Ectodermal cell (in vitro differentiated cells): Measurements from ENCODE around the gene TMEM132D.

Source experiments
- H3K27ac ChIP-seq: 2 replicates; pipeline ENCODE4 v1.7.0; 2013; ENCODE audit warnings: mild to moderate bottlenecking, low read depth, low read length; ENCODE audit not compliant: insufficient read depth, poor library complexity, severe bottlenecking
- H3K27me3 ChIP-seq: 2 replicates; pipeline ENCODE4 v1.7.0; 2013; ENCODE audit warnings: mild to moderate bottlenecking, low read length; ENCODE audit not compliant: insufficient read depth, control insufficient read depth, poor library complexity, severe bottlenecking
- H3K36me3 ChIP-seq: one replicate; pipeline ENCODE4 v1.7.0; 2013; ENCODE audit warnings: low read length; ENCODE audit not compliant: control insufficient read depth, insufficient read depth
- H3K4me1 ChIP-seq: one replicate; pipeline ENCODE4 v1.7.0; 2013; ENCODE audit warnings: low read length; ENCODE audit not compliant: control insufficient read depth, insufficient read depth
- H3K4me3 ChIP-seq: 2 replicates; pipeline ENCODE4 v1.7.0; 2013; ENCODE audit warnings: low read depth, low read length, control low read depth; ENCODE audit not compliant: insufficient read depth
- H3K9me3 ChIP-seq: 2 replicates; pipeline ENCODE4 v1.7.0; 2013; ENCODE audit warnings: mild to moderate bottlenecking, low read length, moderate library complexity; ENCODE audit not compliant: control insufficient read depth
- WGBS, 2 experiments: methylation state at CpG; one replicate each; pipeline ENCODE4 v1.1.7; 2013; ENCODE audit warnings: missing lambda C conversion rate in 2 of 2; 5-methylcytosine and 5-hydroxymethylcytosine counted together

TMEM132D gene

DNA sequence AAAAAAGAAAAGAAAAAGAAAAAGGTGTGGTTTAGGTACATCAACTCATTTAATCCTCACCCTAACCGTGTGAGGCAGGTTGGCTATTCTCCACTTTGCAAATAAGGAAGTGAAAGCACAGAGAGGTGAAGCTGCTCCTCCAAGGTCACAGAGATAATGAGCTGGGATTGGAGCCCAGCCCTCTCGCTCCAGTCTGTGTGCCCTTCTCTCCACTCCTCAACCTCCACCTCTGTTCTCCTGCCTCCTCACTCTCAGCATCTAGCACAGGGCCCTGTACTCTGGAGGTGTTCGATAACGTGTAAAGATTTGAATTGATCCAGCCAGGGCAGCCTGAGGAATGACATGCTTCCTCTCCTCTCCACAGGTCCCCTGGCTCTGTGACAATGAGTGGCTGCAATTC, 502.3 kb downstream of the TMEM132D start:
- no peaks in the 10 kb centered on the region for H3K36me3 ChIP-seq
- H3K4me1 ChIP-seq: no peaks in the 10 kb centered on the region
- no peak overlapping the region for H3K4me3 ChIP-seq
- H3K27me3 ChIP-seq: no peaks in the 10 kb centered on the region
- no peak overlapping the region for H3K27ac ChIP-seq
- no peaks in the 10 kb centered on the region for H3K9me3 ChIP-seq
- WGBS, 2 experiments: 81 to 89% methylated on average over 4 of the region's 4 CpGs

DNA sequence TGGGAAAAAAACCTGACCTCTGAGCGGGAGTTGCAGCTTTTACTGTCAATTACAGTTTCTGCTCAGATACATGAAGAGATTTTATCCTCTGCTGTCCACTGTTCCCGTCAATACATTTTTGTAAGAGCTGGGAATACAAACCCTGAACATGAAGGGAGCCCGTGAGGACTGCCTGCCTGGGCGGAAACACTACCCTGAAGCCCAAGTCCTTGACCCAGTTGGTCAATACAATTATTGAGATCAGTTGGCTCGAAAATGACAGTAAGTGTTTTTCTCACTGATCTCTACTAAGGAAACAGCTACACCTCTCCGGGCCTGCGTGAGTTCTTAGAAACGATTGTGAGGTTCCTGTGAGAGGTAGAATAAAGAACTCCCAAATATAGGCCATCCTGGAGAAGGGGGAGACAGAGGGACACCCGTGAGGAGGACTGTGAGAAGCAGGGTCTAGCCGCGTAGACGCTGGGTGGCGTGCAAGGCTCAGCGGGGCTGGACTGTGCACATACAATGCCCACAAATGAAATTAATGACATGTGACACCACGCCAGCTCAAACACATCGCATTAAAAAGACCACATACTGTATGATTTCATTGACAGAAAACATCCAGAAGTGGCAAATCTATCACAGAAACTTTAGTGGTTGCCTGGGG, 509.5 kb downstream of the TMEM132D start:
- no peaks in the 10 kb centered on the region for H3K4me1 ChIP-seq
- no peaks in the 10 kb centered on the region for H3K9me3 ChIP-seq
- no peaks in the 10 kb centered on the region for H3K36me3 ChIP-seq
- 92 to 95% methylated on average over 16 of the region's 16 CpGs for WGBS, 2 experiments
- H3K27me3 ChIP-seq: no peaks in the 10 kb centered on the region
- H3K4me3 ChIP-seq: no peak overlapping the region
- no peak overlapping the region for H3K27ac ChIP-seq

DNA sequence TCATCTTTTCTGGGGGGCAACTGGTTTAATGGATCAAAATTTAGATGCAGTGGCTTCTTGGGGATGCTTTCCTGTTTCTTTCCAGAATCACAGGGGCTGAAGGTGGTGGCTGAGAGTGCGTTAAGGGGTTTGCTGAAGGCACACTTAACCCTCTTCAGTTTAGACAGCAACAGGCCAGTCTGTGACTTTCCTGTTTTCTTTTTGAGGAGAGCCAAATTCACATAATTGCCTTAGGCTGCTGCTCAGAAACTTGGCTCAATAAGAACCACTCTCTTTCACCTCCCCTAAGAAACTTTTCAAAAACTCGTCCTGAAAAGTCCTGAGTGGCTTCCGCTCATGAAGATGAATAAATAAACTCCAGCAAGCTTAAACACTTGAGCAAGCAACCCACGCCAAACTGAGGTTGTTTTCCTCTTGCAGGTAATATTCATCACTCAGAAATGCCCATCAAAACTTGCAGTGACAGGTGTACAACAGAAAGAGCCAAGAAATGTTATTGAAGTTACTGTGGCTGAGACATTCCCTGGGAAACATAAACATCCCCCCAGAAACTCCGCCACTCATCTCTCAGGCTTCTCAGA, 510.4 kb downstream of the TMEM132D start:
- H3K27ac ChIP-seq: no peak overlapping the region
- no peaks in the 10 kb centered on the region for H3K9me3 ChIP-seq
- 93 to 96% methylated on average over 5 of the region's 5 CpGs for WGBS, 2 experiments
- H3K4me1 ChIP-seq: no peaks in the 10 kb centered on the region
- H3K36me3 ChIP-seq: no peaks in the 10 kb centered on the region
- H3K27me3 ChIP-seq: no peaks in the 10 kb centered on the region
- H3K4me3 ChIP-seq: no peak overlapping the region

GRCh38 chr12:129385637-129385990, 518.2 kb downstream of the TMEM132D start:
- H3K4me1 ChIP-seq: no peaks in the 10 kb centered on the region
- no peaks in the 10 kb centered on the region for H3K9me3 ChIP-seq
- no peaks in the 10 kb centered on the region for H3K36me3 ChIP-seq
- no peak overlapping the region for H3K4me3 ChIP-seq
- no peaks in the 10 kb centered on the region for H3K27me3 ChIP-seq
- H3K27ac ChIP-seq: no peak overlapping the region
- WGBS, 2 experiments: 87 to 89% methylated on average over 1 of the region's 1 CpG

GRCh38 chr12:129383956-129384355, 519.9 kb downstream of the TMEM132D start:
- 94 to 97% methylated on average over 9 of the region's 9 CpGs for WGBS, 2 experiments

GRCh38 chr12:129381715-129382114, 522.1 kb downstream of the TMEM132D start:
- H3K27ac ChIP-seq: no peak overlapping the region
- no peaks in the 10 kb centered on the region for H3K9me3 ChIP-seq
- H3K27me3 ChIP-seq: no peaks in the 10 kb centered on the region
- WGBS, 2 experiments: 81 to 87% methylated on average over 3 of the region's 3 CpGs
- no peaks in the 10 kb centered on the region for H3K36me3 ChIP-seq
- H3K4me3 ChIP-seq: no peak overlapping the region
- no peaks in the 10 kb centered on the region for H3K4me1 ChIP-seq

More at GRCh38 chr12:129383956-129384355, 519.9 kb downstream of the TMEM132D start:
- Histone ChIP-seq H3K4me1 (no peaks in the 10 kb centered on the region), H3K4me3 (no peak overlapping the region), H3K27ac (no peak overlapping the region), H3K36me3 (no peaks in the 10 kb centered on the region), H3K27me3 (no peaks in the 10 kb centered on the region), H3K9me3 (no peaks in the 10 kb centered on the region)

- no peak overlapping the region for H3K27ac ChIP-seq
- no peaks in the 10 kb centered on the region for H3K36me3 ChIP-seq
- H3K9me3 ChIP-seq: no peaks in the 10 kb centered on the region
- no peaks in the 10 kb centered on the region for H3K4me1 ChIP-seq
- WGBS, 2 experiments: 79 to 80% methylated on average over 6 of the region's 6 CpGs
- H3K4me3 ChIP-seq: no peak overlapping the region
- H3K27me3 ChIP-seq: no peaks in the 10 kb centered on the region
Observed at GRCh38 chr12:129379076-129379804, 524.6 kb downstream of the TMEM132D start.

GRCh38 chr12:129378496-129378895, 525.3 kb downstream of the TMEM132D start:
- Histone ChIP-seq H3K27ac (peak overlapping the region; percentile 32), H3K27me3 (no peaks in the 10 kb centered on the region), H3K4me1 (no peaks in the 10 kb centered on the region), H3K4me3 (no peak overlapping the region), H3K36me3 (no peaks in the 10 kb centered on the region), H3K9me3 (no peaks in the 10 kb centered on the region)
- WGBS, 2 experiments: 87 to 88% methylated on average over 5 of the region's 5 CpGs

DNA sequence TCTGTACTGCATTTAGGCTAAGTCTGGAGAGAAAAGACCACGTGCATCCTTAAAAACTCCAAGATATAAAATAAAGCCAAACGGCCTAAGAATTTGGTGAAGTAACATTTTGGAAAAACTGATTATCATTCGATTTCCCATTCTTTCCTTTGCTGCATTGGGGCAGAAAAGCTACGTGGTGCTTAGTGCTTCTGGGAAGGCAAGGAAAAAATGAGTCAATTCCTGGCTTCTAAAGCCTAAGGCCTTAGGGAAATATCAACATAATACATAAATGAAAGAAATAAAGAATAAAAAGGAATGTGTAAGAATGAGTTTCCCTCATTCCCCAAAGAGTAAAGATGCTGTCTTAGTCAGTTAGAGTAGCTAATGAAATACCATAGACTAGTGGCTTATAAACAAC, 530.1 kb downstream of the TMEM132D start:
- H3K36me3 ChIP-seq: no peaks in the 10 kb centered on the region
- WGBS, 2 experiments: 90% methylated on average over 4 of the region's 4 CpGs
- H3K27ac ChIP-seq: no peak overlapping the region
- H3K9me3 ChIP-seq: no peaks in the 10 kb centered on the region
- H3K4me3 ChIP-seq: no peak overlapping the region
- no peaks in the 10 kb centered on the region for H3K27me3 ChIP-seq
- H3K4me1 ChIP-seq: no peaks in the 10 kb centered on the region

DNA sequence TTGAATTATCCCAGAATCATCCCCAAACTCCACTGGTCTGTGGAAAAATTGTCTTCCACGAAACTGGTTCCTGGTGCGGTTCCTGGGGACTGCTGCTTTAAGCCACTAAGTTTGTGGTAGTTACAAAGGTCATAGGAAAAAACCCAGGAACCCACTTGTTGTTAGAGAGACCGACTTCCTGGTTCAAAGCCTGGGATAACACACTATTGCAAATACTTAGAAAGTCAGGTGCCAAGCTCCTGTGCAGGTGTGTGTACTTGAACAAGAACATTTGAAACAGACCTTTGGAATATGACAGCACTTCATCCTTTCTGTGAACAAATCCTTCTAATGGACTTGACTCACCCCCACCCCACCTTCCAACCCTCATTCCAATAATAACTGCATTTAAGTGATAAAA, 530.9 kb downstream of the TMEM132D start:
- H3K9me3 ChIP-seq: no peaks in the 10 kb centered on the region
- H3K4me3 ChIP-seq: no peak overlapping the region
- no peaks in the 10 kb centered on the region for H3K27me3 ChIP-seq
- H3K4me1 ChIP-seq: no peaks in the 10 kb centered on the region
- H3K27ac ChIP-seq: no peak overlapping the region
- 62 to 64% methylated on average over 3 of the region's 3 CpGs for WGBS, 2 experiments
- H3K36me3 ChIP-seq: no peaks in the 10 kb centered on the region
